Thoracic aorta (tissue), 2 donors: ENCODE measurements around the gene SCAMP4. TPM values are rescaled to one million over a fixed set of nuclear protein-coding genes. Genes with fewer than 3 reads are reported as not detected.

Experiments used
- ATAC-seq: fragments of 150-250 bp; one replicate; pipeline ENCODE4 v1.8.0; 2017; ENCODE audit warnings: low read depth; ENCODE audit not compliant: insufficient number of reproducible peaks, low FRiP score
- DNase-seq: peaks from one replicate; pipeline ENCODE4 v3.0.0-alpha.2; 2020; ENCODE audit warnings: low spot score
- H3K27ac ChIP-seq, 2 donors: fragments of 200-600 bp; sonication (generic); 1 replicate in 1 of 2; 2 replicates in 1 of 2; pipeline ENCODE4 v1.5.1; 2016; ENCODE audit warnings: mild to moderate bottlenecking in 2 of 2, moderate library complexity in 2 of 2
- H3K27me3 ChIP-seq: fragments of 200-600 bp; sonication (generic); replicated peaks from 2 replicates; pipeline ENCODE4 v1.6.0; 2016; ENCODE audit warnings: mild to moderate bottlenecking; ENCODE audit not compliant: insufficient read depth
- H3K36me3 ChIP-seq: fragments of 200-600 bp; sonication (generic); one replicate; pipeline ENCODE4 v1.5.1; 2016
- H3K4me1 ChIP-seq, 2 donors: fragments of 200-600 bp; sonication (generic); 1 replicate in 1 of 2; 2 replicates in 1 of 2; pipeline versions ENCODE4 v1.5.1 to v1.6.0; 2016; ENCODE audit warnings: low read depth in 2 of 2, mild to moderate bottlenecking in 1 of 2; ENCODE audit not compliant: control insufficient read depth in 1 of 2
- H3K4me3 ChIP-seq: fragments of 200-600 bp; sonication (generic); 2 replicates; pipeline ENCODE4 v1.5.1; 2016; ENCODE audit warnings: mild to moderate bottlenecking
- H3K9me3 ChIP-seq: fragments of 200-600 bp; sonication (generic); 2 replicates; pipeline ENCODE4 v1.5.1; 2016
- total RNA-seq, 2 donors: library from RNA; depleted of rRNA; stranded (reverse); fragments of >200 nt; gene quantifications; one replicate each; pipeline versions ENCODE4 v1.1.0 to v1.2.3, GENCODE V29; 2016
- TF ChIP-seq, protein P1 (sequence below): fragments of 200-600 bp; sonication (generic); IDR thresholded peaks from one replicate; pipeline ENCODE4 v1.5.1; 2019; ENCODE audit warnings: antibody characterized with exemption

Gene SCAMP4
- total RNA-seq, 2 donors from 2014 or later = 44.1 to 73.7 TPM

- ATAC-seq (no peak), DNase-seq (no peak)
- no peak overlapping the region for H3K27ac ChIP-seq
- peaks cover 37 to 62% of the 10 kb centered on the region in 2 donors for H3K4me1 ChIP-seq
- H3K9me3 ChIP-seq = no peaks in the 10 kb centered on the region
- TF ChIP-seq, protein P1, sequence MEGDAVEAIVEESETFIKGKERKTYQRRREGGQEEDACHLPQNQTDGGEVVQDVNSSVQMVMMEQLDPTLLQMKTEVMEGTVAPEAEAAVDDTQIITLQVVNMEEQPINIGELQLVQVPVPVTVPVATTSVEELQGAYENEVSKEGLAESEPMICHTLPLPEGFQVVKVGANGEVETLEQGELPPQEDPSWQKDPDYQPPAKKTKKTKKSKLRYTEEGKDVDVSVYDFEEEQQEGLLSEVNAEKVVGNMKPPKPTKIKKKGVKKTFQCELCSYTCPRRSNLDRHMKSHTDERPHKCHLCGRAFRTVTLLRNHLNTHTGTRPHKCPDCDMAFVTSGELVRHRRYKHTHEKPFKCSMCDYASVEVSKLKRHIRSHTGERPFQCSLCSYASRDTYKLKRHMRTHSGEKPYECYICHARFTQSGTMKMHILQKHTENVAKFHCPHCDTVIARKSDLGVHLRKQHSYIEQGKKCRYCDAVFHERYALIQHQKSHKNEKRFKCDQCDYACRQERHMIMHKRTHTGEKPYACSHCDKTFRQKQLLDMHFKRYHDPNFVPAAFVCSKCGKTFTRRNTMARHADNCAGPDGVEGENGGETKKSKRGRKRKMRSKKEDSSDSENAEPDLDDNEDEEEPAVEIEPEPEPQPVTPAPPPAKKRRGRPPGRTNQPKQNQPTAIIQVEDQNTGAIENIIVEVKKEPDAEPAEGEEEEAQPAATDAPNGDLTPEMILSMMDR = no peak
- H3K4me3 ChIP-seq = peak overlapping the region; percentile 87
- no peaks in the 10 kb centered on the region for H3K36me3 ChIP-seq
- H3K27me3 ChIP-seq = no peaks in the 10 kb centered on the region
These were observed 44.2 kb upstream of the SCAMP4 start for GRCh38 chr19:1860821-1861598.

GRCh38 chr19:1861599-1862031, 43.6 kb upstream of the SCAMP4 start:
- no peaks in the 10 kb centered on the region for H3K27me3 ChIP-seq

GRCh38 chr19:1862068-1862423, 43.2 kb upstream of the SCAMP4 start:
- ATAC-seq (no peak), DNase-seq (no peak)
- Histone ChIP-seq H3K27ac (no peak overlapping the region), H3K9me3 (no peaks in the 10 kb centered on the region), H3K27me3 (no peaks in the 10 kb centered on the region), H3K36me3 (no peaks in the 10 kb centered on the region), H3K4me3 (peak overlapping the region; percentile 87), H3K4me1 (peaks cover 35 to 53% of the 10 kb centered on the region in 2 donors)
- TF ChIP-seq, protein P1 = no peak

More at GRCh38 chr19:1861599-1862031, 43.6 kb upstream of the SCAMP4 start:
- DNase-seq (no peak), ATAC-seq (no peak)
- Histone ChIP-seq H3K4me3 (peak overlapping the region; percentile 87), H3K36me3 (no peaks in the 10 kb centered on the region), H3K4me1 (peaks cover 37 to 56% of the 10 kb centered on the region in 2 donors), H3K27ac (no peak overlapping the region), H3K9me3 (no peaks in the 10 kb centered on the region)
- TF ChIP-seq, protein P1 = no peak

DNA sequence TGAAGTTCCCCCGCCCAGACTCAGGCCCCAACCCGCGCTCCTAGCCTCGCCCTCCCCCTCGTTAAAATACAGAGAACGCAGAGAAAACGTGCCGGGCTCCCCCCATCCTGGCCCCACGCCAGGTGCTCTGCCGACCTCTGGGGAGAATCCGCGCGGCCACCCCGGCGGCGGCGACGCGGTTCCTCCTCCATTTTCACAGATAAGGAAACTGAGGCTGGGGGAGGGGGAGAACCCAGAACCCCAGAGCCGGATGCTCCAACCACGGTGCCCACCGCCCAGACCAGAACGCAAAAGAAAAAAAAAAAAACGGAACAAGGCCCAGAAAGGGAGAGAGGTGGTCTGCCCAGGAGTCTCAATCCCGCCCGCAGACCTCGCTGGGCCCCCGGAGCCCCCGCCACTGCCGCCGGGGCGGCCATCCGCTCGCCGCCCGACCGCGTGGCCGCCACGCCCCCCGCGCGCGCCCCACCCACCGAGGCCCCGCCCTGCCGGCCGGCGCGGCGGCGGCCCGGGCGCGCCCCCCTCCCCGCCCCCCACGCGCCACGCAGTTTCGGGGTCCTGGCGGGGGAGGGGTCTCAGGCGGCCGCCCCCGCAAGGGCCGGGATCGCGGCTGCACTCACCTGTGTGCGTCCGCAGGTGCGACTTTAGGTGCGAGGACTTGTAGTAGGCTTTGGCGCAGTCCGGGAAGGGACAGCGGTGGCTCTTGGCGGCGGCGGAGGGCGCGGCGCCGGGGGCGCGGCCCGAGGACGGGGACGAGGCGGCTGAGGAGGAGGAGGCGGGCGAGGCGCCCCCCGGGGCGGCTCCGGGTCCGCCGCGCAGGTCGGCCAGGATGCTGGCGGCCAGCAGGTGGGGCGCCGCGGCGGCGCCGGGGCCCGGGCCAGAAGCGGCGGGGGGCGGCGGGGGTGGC, 42.5 kb upstream of the SCAMP4 start:
- peak overlapping the region; percentile 87 for H3K4me3 ChIP-seq
- DNase-seq = no peak
- no peaks in the 10 kb centered on the region for H3K36me3 ChIP-seq
- TF ChIP-seq, protein P1 = no peak
- no peak for ATAC-seq
- H3K27me3 ChIP-seq = no peaks in the 10 kb centered on the region
- no peaks in the 10 kb centered on the region for H3K9me3 ChIP-seq
- peaks cover 30 to 46% of the 10 kb centered on the region in 2 donors for H3K4me1 ChIP-seq
- H3K27ac ChIP-seq = no peak overlapping the region

DNA sequence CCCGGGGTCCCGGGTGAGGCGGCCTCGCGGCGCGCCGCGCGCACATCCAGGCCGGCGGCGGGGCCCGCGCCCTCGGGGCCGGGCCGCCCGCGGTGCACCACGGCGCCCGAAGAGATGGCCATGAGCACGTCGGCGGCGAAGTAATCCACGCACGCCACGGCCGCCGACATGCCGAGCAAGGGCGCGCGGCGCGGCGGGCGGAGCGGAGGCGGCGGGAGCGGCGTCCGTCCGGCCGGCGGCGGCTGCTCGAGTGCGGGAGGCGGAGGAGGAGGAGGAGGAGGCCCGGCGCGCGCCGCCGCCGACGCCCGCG, 41.9 kb upstream of the SCAMP4 start, which contains the start of gene KLF16:
Gene KLF16 (minus strand): TSS at position 252 of the 310 bp plus-strand sequence. CDS start 82 bp downstream, at position 170.
- ATAC-seq (no peak), DNase-seq (no peak)
- TF ChIP-seq, protein P1 = no peak
- Histone ChIP-seq H3K27ac (peak within 1 kb of the TSS; percentile 68 to 86), H3K36me3 (no peaks in the 10 kb centered on the region), H3K4me3 (peak within 1 kb of the TSS; percentile 93), H3K27me3 (no peaks in the 10 kb centered on the region), H3K4me1 (peaks cover 26 to 40% of the 10 kb centered on the region in 2 donors), H3K9me3 (no peaks in the 10 kb centered on the region)
